NCI-H1105 treated with DMSO at 0.1 percent for 48 hours (cell line): ENCODE results near the gene SSTR3.

Experiments
- DNase-seq: peaks from one replicate; lab custom pipeline; 2025; lab: John Stamatoyannopoulos, UW

The SSTR3 gene

DNA sequence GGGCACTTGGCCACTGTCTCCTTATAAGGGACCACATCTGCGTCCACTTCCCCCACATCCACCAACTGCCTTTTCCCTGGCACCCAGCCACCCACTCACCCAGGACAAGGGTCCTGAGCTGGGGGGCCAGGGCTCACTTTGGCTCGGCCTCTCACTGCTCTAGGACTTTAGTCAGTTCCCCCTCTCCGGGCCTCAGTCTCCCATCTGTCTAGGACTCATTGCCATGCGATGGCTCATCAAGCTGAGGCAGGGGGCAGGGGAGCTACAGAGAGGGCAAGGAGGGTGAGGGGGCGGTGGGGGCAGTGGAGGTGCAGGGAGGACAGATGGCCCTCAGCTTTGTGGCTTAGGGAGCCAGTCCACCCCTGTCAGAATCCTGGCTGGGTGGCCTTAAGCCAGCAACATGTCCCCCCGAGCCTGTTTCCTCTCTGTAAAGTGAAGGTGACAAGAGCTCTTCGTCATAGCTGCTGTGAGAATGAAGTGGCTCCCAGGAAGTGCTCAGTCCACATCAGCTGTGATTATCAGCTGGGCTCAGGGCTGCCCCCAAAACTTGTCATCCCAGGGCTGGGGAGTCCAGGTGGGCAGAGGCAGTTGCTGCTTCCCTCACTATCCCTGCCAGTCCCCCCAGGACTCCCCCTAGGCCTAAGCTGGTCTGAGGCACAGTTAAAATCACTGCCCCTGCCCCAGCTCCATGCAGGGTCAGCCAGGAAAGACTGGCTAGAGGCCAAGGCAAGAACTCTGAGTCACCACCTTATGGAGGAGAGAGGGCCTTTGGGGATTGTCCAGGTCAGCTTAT, 16.9 kb upstream of the SSTR3 start:
- DNase-seq: no peak

DNA sequence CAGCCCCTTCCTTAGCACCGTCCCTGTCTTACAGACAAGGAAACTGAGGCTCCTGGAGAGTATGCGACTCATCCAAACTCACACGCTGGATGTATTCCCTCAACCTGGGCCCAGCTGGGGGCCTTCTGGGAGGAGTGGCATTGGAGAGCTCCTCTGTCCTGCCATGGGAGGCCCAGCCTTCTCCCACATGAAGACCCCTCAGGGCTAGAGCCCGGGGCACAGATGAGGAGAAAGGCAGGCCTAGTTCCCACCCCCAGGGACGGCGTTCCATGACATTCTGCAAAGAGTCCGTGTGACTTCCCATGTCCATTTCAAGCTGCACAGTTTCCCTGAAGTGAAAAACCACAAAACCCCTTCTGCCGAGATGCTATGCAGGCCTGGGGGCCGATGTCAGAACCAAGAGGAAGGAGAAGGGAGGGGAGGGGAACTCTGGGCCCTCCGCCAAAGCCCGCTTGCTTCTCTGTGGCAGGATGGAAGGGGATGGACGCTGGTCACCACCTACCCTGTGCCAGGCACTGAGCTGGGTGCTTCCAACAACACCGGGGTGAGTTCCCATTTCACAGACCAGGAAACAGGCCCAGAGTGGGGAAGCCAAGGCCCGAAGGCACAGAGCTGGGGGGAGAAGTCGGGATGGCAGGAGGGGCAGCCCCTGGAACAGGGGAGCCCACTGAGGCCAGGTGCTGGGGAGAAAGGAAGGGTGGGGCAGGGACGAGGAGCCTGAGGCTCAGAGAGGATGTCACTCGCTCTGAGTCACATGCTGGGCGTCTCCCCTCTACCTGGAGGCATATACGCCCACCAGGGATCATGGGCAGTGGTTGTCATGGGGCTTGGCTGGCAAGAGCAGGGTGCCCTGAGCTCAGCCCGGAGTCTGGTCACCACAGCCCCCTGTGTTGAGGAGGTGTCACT, 16.1 kb upstream of the SSTR3 start:
- no peak for DNase-seq

DNA sequence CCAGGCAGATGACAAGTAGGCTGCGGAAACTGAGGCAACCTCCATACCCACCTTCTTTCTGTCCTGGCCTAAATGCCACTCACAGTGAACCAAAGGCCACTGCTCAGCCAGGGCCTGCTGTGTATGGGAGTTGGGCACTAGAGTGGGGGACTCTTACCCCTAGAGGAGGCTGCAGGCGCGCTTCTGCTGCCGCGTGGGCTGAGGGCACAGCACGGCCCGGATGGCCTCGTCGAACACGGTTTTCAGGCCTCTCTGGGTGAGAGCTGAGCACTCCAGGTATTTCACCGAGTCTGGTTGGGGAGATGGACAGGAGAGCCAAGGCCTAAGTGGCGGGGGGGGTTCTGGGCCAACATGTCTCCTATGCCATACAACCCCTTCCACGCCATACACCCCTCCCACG, 14.2 kb upstream of the SSTR3 start:
- DNase-seq: no peak

DNA sequence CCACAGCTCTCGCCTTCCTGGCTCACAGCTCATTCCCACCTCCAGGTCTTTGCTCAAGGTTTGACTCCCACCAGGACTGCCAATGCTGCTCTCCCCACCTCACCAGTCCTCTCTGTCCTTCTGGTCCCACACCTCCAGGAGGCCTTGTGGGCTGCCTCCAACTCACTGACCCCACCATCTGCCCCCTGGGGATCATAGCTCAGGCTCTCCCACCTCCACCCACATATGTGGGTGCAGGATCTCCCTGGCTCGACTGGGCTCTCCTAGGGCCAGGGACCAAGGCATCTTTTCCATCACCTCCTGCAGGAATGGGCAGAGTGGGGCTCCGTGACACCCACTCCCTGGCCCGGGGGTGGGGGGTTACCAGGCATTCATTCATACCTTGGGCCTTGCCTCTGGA, 13.8 kb upstream of the SSTR3 start:
- no peak for DNase-seq

DNA sequence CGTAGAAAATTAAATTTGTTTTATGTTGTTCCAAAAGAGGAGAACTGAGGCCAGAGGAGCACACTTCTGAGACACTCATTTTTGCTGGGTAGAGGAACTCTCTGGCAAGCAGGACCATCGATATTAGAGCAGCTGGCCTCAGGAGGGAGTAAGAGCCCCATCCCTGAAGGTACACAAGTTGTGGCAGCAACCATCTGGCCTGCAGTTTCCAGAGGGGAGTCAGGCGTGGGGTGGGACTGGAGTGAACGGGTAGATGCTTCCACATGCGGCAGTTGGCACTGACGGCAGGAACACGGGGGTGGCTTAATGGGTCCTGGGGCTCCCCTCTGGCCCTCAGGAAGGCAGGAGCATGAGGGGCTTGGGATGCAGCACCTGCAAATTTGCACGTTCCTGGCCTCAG, 13.2 kb upstream of the SSTR3 start:
- DNase-seq: no peak

DNA sequence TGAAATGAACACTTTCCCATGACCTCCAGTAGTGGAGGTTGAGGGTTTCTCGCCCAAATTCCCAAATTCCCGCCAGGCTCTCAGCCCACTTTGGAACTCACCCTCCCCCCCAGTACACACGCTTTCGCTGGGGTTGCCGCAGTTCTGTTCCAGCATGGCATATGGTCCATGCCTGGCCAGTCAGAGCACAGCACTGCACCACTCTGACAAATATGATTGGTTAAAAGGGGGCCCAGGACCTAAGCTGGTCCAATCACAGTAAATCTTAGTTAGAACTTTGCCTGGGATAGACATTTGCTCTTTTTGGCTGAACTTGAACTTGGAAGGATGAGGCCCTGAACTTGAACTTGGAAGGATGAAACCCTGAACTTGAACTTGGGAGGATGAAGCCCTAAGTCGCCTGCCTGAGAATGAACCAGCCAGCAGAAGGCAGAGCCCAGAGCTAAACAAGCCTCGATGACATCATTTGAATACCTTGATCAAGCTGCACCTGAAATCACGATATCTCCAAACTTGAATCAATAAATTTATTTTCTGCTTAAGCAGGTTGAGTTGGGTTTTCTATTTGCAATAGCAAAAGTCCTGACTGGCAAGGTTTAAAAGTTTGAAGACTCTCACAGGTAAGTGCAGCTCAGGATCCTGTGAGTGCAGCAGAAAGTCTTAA, 12.6 kb upstream of the SSTR3 start:
- DNase-seq: no peak

DNA sequence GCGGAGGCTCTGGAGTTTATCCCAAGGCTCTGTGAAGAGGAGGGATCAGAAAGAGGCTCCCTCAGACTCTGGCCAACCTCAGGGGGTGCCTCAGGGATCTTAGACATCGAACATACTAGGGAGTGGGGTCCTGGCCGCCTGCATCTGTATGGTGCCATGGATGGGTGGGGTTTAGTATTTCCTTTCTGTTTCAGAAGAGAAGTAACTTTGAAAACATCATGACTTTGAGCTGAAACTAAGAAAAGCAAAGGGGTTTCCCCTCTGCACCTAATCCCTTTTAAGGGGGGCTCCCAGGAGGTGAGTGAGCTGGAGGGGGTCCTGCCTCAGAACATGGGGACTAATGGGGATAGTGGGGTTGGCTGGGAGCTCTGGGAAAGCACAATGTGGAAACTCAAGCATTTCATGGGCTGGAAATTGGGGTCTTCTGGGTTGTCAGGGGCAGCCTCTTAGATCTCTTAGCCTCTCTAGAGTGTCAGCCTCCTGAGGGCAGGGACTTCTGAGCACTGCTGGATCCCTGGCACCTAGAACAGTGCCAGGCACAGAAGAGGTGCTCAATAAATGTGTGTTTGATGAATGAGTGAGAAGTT, 11.8 kb upstream of the SSTR3 start:
- no peak for DNase-seq

DNA sequence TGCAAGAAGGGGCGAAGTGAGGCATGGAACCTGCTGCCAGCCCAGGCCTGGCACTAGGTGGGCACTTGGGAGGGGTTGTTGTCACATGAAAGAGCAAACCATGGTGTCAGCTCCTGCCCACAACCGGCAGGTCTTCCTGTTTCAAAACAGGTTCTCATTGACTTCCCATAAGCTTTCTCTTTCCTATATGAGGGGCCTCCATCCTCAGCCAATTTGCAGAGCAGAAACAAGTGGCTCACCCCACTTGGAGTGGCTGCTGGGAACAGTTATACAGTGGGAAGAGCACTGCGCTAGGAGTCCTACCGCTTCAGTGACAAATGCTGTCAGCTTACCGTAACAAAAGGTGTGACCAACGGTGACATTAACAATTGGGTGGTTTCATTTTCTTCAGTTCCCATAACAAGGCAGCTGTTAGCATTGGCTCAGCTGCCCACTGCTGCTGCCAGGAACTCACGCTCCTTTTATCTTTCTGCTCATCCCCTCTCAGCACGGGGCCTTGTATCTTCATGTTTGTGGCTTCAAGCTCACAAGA, 10.2 kb upstream of the SSTR3 start:
- DNase-seq: no peak

DNA sequence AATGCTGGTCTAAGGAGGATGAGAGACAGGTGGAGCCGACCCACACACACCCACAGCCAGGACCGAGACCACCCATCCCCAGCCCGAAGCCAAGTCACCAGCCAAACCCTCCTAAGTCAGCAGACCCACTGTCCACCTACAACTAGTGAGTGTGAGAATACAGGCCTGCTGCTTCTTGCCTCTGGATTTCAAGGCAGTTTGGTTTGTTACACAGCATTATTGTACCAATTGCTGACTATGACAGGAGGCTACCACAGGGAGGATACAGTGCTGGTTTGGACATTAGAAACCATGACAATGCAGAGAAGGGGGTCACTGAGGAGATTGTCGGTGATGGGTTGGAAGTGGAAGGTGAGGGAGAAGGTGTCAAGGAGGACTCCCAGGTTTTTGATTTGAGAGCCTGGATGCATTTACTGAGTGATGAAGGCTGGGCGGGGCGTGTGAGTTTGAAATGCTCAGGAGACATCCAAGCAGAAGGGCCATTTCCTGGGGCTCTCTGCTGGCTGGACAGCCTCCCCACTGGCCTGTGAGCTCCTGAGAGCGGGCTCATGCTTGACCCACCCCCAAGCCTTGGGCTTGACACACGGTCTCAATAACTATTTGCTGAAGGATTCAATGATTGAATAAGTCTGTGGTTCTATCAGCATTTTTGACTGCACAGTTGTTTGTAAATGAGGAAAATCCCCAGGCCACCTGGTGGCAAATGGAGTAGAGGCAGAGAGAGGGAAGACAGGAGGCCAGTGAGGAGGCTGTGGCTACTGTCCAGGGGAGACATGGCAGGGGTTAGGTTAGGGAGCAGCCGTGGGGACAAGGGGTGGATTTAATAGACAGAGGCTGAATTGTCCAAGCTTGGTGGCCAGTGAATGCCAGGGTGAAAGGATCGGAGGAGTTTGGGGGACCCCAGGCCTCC, 9.4 kb upstream of the SSTR3 start:
- DNase-seq: no peak

DNA sequence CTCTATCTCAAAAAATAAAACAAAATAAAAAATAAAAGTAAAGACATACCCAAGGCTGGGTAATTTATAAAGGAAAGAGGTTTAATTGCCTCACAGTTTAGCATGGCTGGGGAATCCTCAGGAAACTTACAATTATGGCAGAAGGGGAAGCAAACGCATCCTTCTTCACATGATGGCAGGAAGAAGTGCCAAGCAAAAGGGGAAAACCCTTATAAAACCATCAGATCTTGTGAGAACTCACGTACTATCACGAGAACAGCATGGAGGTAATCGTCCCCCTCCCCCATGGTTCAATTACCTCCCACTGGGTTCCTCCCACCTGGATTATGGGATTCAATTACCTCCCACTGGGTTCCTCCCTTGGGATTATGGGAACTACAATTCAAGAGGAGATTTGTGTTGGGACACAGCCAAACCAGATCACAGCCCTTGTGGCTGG, 8.3 kb upstream of the SSTR3 start:
- DNase-seq: no peak

DNA sequence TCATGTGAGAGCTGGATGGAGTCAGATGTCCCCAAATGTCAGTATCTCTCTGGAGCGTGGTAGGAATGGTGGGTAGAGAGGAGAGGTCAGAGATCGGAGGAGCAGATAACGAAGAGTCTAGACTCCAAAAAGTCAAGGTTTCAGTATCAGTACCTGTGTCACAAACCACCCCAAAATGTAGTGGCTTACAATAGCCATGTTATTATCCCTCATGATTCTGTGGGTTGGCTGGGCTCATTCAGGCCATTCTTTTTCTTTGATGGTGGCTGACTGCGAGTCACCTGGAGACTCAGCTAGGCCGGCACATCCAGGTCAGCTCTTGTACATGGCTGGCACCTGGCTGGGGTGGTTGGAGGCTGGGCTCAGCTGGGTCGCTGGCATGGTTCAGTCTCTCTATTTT, 7.3 kb upstream of the SSTR3 start:
- DNase-seq: no peak

DNA sequence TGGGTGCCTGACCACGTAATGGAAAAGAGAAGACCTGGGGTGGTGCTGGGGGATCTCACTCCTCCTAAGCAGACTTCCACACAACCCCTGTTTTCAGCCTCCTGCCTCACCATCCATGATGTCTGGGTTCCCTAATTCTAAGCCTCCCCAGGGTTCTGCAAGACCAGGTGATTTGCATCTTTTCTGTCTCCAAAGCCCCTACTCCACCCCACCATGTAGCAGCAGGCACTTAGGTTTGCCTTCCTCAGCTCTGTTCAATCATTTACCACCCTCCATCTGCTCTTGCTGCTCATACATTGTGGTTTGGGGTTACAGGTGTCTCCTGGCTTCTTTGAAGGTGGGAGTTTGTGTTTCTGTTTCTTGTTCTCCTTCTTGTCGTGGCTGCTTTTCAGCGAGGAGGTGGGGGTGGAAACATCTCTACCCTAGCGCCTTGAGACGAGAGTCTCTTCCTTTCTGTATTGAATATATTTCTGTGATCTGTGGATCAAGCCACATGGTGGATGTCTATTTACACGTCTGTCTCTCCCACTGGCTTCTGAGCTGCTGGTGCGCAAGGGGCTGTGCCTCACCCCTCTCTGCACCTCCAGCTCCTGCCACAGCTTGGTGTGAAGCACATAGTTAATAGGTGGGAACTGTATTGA, 6.6 kb upstream of the SSTR3 start:
- no peak for DNase-seq

DNA sequence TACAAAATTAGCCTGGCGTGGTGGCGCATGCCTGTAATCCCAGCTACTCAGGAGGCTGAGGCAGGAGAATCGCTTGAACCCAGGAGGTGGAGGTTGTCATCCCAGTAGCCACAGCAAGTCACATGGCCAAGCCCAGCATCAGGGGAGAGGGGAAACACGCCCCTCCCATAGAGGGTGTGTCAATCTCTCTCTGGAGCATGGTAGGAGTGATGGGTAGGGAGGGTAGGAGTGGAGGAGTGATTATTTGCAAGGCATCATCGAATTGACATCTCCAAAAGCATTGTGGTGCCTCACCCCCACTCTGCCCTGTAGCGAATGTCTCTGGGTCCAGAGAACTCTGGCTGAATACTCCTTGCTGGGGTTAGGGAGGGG, 6.1 kb upstream of the SSTR3 start:
- DNase-seq: no peak

DNA sequence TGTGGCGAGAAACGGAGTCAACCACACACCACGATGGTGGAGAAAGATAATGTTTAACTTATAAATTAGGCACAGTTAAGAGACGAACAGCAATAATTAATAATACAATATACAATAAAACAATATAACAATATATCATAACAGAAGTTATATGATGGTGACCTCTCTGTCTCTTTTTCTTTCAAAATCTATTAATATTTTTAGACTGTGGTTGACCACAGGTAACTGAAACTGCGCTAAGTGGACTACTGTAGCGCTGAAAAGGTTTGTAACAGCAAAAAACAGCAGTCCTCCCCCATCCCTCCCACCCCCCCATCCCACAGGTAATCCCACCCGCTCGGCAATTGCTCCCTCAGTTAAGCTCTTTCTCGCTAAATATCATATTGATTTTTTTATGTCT, 3.6 kb upstream of the SSTR3 start:
- no peak for DNase-seq

DNA sequence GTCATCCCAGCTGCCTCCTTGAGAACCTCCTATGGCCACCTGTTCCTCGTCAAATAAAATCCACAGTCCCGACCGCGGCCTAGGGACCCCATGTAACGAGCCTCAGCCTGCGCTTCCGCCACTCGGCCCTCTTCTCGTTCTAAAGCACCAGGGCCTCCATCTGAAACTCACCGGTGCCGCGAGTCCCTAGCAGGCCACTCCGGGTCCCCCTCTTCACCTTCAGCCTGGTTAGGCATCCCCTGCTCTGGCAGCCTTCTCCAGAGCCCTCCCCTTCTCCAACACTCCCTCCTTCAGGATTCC, 2.4 kb upstream of the SSTR3 start:
- no peak for DNase-seq

DNA sequence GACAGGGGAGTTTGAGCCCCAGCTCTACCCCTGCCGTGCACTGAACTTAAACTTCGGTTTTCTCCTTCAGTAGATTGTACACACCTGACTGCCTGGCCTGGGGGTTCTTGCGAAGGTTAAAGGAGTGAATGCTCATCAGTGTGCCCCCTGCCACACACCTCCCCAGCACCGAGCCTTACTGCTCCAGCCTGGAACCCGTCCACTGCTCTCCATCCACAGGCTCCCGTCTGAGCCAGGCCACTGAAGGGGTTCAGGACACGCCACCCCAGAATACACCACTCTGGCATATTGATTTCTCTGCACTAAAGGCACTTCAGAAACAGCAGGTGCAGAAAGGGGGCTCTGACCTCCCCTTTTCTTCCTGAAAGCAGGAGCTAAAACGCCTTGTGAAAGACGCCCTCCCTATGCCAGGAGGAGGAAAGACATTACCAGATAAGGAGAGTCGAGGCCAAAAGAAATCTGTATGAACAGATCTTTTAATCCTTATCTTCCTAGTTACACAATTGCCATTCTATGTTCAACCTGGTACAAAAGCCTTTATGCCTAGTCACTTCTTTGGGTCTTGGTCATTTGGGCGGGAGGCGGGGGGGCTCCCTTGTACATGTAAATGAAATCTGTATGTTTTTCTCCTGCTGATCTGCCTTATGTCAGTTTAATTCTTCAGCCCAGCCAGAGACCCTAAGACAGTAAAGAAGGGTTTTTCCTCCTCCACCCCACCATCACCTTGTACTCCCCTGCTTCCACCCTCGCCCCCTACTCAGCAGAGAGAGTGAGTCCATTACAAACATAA, 1.9 kb upstream of the SSTR3 start:
- no peak for DNase-seq

DNA sequence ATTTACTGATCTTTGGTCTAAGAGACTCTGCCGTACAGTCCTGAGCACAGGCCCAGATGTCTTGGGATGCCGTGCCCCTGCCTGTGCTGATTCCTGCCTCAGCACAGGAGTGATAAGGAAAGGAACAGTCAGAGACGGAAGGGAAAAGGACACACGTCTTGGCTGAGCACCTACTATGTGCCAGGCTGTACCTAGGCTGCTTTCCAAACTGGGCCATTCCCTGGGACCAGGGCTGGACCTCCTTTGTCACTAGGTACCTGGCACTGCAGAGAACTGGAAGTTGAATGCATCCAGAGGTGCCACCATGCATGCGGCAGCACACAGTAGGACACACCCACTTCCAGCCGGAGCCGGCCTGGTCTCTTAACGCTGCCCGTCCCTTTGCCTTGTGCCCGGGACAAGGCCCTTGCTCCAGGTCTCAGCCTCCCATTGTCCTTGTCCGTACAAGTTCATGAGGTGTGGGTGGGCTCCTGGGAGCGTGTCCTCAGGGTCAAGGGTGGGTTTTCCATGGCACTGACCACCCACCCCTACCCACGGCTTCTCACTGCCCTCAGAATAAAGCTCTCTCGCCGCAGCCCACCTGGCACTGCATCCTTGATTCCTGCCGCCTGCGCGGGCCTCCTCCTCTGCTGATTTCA, 1.1 kb upstream of the SSTR3 start:
- DNase-seq: no peak

DNA sequence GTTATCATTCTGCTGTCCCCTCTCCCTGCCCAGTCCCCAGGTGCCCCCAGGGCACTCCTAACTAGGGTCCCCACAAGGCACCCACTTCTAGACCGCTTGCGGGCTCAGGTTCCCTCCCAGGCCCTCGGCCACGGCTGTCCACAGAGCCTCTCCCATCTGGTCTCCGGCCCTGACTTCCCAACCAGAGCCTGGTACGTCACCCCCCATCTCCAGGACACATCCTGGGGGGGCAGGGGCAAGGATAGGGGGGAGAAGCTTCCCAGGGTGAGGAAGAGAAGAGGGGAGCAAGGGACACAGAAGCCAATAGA, 457 bp downstream of the SSTR3 start:
- DNase-seq: no peak

DNA sequence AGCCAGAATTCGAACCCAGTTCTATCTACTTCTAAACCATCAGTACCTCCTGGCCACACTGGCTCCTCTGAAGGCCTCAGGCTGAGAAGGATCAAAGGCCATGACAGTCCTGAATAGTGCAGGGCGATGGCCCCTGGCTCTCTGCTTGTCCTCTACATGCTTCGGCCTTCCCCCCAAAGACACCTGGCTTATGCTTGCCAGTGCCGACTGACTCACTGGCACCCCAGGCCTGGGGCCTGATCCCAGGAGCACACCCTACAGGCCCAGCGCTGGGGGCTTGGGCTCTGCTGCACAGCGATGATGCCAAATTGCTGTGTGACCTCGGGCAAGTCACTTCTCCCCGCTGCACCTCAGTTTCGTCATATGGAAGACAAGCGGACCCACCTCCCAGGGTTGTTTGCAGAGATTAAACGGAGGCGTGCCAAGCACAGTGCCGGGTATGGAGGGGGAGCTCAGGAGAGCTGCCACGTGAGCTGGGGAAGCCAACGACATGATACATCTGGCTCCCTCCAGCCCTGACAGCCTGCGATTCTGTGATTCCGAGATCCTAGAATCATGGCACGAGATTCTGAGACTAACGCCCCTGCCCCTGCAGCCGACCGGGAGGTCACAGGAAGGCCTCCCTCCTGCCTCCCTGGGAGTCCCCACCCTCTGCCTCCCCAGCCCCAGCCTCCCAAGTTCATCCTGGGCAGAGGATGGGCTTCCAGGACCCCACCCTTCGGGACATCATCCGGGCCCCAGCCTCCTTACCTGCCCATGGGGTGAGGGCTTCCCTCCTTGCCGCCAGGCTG, 1.0 kb downstream of the SSTR3 start:
- DNase-seq: no peak
